ENCODE results near the gene NXN. TPM values are rescaled to one million over a fixed set of nuclear protein-coding genes. Genes with fewer than 3 reads are reported as not detected.

NXN gene
- polyA plus RNA-seq, 1 of the 3 experiments (the other 2 are of a cell fraction): 23.9 TPM

- Histone ChIP-seq H3K27me3 (ENCODE audit: insufficient read depth) (no peaks in the 10 kb centered on the region; the same call in 1 of the 2 replicates), H3K27ac (ENCODE audit: low read depth in 2 of 2, low read length in 1 of 2) (no peak overlapping the region), H3K4me2 (no peak overlapping the region), H3K9me3 (no peaks in the 10 kb centered on the region), H4K20me1 (ENCODE audit: insufficient read depth) (no peaks in the 10 kb centered on the region), H3K4me3 (ENCODE audit: low read depth in 2 of 2, low read length in 1 of 2) (no peak overlapping the region), H3K36me3 (replicated peaks in 1 of 2; ENCODE audit: control insufficient read depth in 1 of 2, insufficient read depth in 2 of 2, low read length in 1 of 2) (no peaks in the 10 kb centered on the region), H3K79me2 (ENCODE audit: insufficient read depth) (no peaks in the 10 kb centered on the region), H2AFZ (ENCODE audit: low read depth) (no peak overlapping the region), H3F3A (replicated peaks; ENCODE audit: insufficient read depth) (no peaks in the 10 kb centered on the region), H3K9ac (no peak overlapping the region), H3K9me2 (no peaks in the 10 kb centered on the region), H3K4me1 (ENCODE audit: control insufficient read depth in 1 of 2, insufficient read depth in 2 of 2, low read depth in 1 of 2, low read length in 1 of 2) (peaks cover 0 to 13% of the 10 kb centered on the region in 2 experiments; a peak in 1 of 4 replicates)
- TF ChIP-seq TAF1 (IDR thresholded peaks at IDR 0.05; ENCODE audit: borderline replicate concordance, low read depth, low read length) (no peak), FOXM1 (IDR thresholded peaks at IDR 0.05; ENCODE audit: low read depth) (no peak), EZH2phosphoT487 (IDR thresholded peaks at IDR 0.05; ENCODE audit: borderline replicate concordance, low read depth) (no peak)
- 58% methylated on average over 11 of the region's 11 CpGs for WGBS (ENCODE audit: low lambda C conversion rate)
- ChIA-PET POLR2A (no interaction called here), CTCF (interaction anchor here (1.0 to 9.2 kb wide), 4 partner anchors 81 to 258 kb away, joined by 3 to 155 read pairs (median 39); partner anchors contain the start of genes NXN and TIMM22)
- DNase-seq: no peak
These were observed 181.3 kb downstream of the NXN start for GRCh38 chr17:798246-798645.

GRCh38 chr17:797236-797840, 182.2 kb downstream of the NXN start:
- Histone ChIP-seq H2AFZ (ENCODE audit: low read depth) (no peak overlapping the region), H3K9me3 (no peaks in the 10 kb centered on the region), H3K36me3 (replicated peaks in 1 of 2; ENCODE audit: control insufficient read depth in 1 of 2, insufficient read depth in 2 of 2, low read length in 1 of 2) (peaks cover 0 to 5% of the 10 kb centered on the region in 2 experiments), H3K9me2 (no peaks in the 10 kb centered on the region), H3K4me2 (no peak overlapping the region), H3K4me3 (ENCODE audit: low read depth in 2 of 2, low read length in 1 of 2) (no peak overlapping the region), H3K79me2 (ENCODE audit: insufficient read depth) (no peaks in the 10 kb centered on the region), H3K4me1 (ENCODE audit: control insufficient read depth in 1 of 2, insufficient read depth in 2 of 2, low read depth in 1 of 2, low read length in 1 of 2) (peaks cover 0 to 13% of the 10 kb centered on the region in 2 experiments; a peak in 1 of 4 replicates), H4K20me1 (ENCODE audit: insufficient read depth) (no peaks in the 10 kb centered on the region), H3K27ac (ENCODE audit: low read depth in 2 of 2, low read length in 1 of 2) (no peak overlapping the region), H3K27me3 (ENCODE audit: insufficient read depth) (no peaks in the 10 kb centered on the region), H3F3A (replicated peaks; ENCODE audit: insufficient read depth) (no peaks in the 10 kb centered on the region), H3K9ac (no peak overlapping the region)
- CTCF ChIA-PET: interaction anchor here (3.1 to 9.2 kb wide), 3 partner anchors 183 to 259 kb away, joined by 9 to 155 read pairs (median 69); partner anchors contain the start of genes NXN and TIMM22
- no peak for DNase-seq
- 85% methylated on average over 22 of the region's 22 CpGs for WGBS (ENCODE audit: low lambda C conversion rate)
- no peak for TF ChIP-seq CHD2 (IDR thresholded peaks at IDR 0.05; ENCODE audit: low read length, partially characterized antibody)
- TF ChIP-seq MAX (IDR thresholded peaks at IDR 0.05; ENCODE audit: low read depth): no peak
- TF ChIP-seq, protein P1, sequence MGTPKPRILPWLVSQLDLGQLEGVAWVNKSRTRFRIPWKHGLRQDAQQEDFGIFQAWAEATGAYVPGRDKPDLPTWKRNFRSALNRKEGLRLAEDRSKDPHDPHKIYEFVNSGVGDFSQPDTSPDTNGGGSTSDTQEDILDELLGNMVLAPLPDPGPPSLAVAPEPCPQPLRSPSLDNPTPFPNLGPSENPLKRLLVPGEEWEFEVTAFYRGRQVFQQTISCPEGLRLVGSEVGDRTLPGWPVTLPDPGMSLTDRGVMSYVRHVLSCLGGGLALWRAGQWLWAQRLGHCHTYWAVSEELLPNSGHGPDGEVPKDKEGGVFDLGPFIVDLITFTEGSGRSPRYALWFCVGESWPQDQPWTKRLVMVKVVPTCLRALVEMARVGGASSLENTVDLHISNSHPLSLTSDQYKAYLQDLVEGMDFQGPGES (IDR thresholded peaks at IDR 0.05; ENCODE audit: low read depth, low read length): no peak
- TF ChIP-seq FOSL2 (IDR thresholded peaks at IDR 0.05; ENCODE audit: borderline replicate concordance, low read depth): no peak
- TF ChIP-seq FOXM1 (IDR thresholded peaks at IDR 0.05; ENCODE audit: low read depth): no peak
- TF ChIP-seq POLR2AphosphoS5 (IDR thresholded peaks at IDR 0.05; ENCODE audit: low read depth, low read length): no peak
- TF ChIP-seq, protein P2, sequence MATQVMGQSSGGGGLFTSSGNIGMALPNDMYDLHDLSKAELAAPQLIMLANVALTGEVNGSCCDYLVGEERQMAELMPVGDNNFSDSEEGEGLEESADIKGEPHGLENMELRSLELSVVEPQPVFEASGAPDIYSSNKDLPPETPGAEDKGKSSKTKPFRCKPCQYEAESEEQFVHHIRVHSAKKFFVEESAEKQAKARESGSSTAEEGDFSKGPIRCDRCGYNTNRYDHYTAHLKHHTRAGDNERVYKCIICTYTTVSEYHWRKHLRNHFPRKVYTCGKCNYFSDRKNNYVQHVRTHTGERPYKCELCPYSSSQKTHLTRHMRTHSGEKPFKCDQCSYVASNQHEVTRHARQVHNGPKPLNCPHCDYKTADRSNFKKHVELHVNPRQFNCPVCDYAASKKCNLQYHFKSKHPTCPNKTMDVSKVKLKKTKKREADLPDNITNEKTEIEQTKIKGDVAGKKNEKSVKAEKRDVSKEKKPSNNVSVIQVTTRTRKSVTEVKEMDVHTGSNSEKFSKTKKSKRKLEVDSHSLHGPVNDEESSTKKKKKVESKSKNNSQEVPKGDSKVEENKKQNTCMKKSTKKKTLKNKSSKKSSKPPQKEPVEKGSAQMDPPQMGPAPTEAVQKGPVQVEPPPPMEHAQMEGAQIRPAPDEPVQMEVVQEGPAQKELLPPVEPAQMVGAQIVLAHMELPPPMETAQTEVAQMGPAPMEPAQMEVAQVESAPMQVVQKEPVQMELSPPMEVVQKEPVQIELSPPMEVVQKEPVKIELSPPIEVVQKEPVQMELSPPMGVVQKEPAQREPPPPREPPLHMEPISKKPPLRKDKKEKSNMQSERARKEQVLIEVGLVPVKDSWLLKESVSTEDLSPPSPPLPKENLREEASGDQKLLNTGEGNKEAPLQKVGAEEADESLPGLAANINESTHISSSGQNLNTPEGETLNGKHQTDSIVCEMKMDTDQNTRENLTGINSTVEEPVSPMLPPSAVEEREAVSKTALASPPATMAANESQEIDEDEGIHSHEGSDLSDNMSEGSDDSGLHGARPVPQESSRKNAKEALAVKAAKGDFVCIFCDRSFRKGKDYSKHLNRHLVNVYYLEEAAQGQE (IDR thresholded peaks at IDR 0.05; ENCODE audit: low read depth, low read length): no peak
- TF ChIP-seq RXRA (IDR thresholded peaks at IDR 0.05; ENCODE audit: borderline replicate concordance, low read depth): no peak
- no peak for TF ChIP-seq MXI1 (IDR thresholded peaks at IDR 0.05; ENCODE audit: low read depth, low read length)
- TF ChIP-seq NRF1 (IDR thresholded peaks at IDR 0.05; ENCODE audit: low read depth, low read length): no peak
- TF ChIP-seq RCOR1 (IDR thresholded peaks at IDR 0.05; ENCODE audit: low read length): no peak
- no peak for TF ChIP-seq GATA2 (CRISPR knock-in tag; IDR thresholded peaks at IDR 0.05)
- no peak for TF ChIP-seq MEF2A (IDR thresholded peaks at IDR 0.05; ENCODE audit: borderline replicate concordance, low read depth)
- POLR2A ChIA-PET: no interaction called here
